Peyer's patch (tissue), 4 donors: ENCODE measurements around the gene APLNR.

Experiments used
- CTCF ChIP-seq, 6 experiments: fragments of 450-650 bp in 4 of 6; fragments of 200-600 bp in 2 of 6; sonication (generic) in 1 of 6; IDR thresholded peaks; one replicate each; pipeline ENCODE4 v1.5.1; 2017 to 2019; ENCODE audit warnings: antibody characterized with exemption in 6 of 6, mild to moderate bottlenecking in 3 of 6, moderate library complexity in 1 of 6
- POLR2A ChIP-seq, 2 donors: fragments of 450-650 bp; IDR thresholded peaks; one replicate each; pipeline ENCODE4 v1.5.1; 2017; ENCODE audit warnings: antibody characterized with exemption in 2 of 2, mild to moderate bottlenecking in 2 of 2, moderate library complexity in 2 of 2

DNA sequence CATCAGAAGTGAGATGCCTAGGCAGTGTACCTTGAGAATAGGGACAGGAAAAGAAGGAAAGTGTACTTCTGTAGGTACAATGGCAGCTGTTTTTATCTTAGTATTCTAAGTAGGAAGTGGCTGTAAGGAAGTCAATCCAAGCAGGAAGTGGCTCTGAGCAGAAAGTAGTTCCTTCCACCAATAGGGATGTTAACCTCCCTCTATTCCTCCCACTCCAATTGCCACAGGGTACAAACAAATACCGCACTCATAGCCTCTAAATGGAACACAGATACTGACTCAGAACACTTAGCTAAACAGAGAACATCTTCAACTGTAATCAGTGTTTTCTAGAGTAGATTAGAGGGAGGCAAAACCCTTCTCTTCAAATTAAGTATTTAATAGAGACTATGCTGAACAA, 44.7 kb downstream of the APLNR start:
- TF ChIP-seq CTCF (IDR thresholded peaks at IDR 0.05) (no peak), POLR2A (IDR thresholded peaks at IDR 0.05) (no peak)
